Fibroblast of the aortic adventitia (primary cell): ENCODE results near the gene RNF145. TPM values are rescaled to one million over a fixed set of nuclear protein-coding genes. Genes with fewer than 3 reads are reported as not detected.

ENCODE experiments used
- DNase-seq: peaks from one replicate; pipeline ENCODE4 v3.0.0-alpha.2; 2010; ENCODE audit warnings: low read depth
- H3K4me3 ChIP-seq: 2 replicates; pipeline ENCODE4 v1.5.1; 2011; ENCODE audit warnings: low read depth, mild to moderate bottlenecking, control low read depth, low read length, moderate library complexity
- CTCF ChIP-seq: IDR thresholded peaks from 2 replicates; pipeline ENCODE4 v1.5.1; 2011; ENCODE audit warnings: mild to moderate bottlenecking, low read length, control low read depth, inconsistent platforms; ENCODE audit not compliant: insufficient read depth
- total RNA-seq: library from RNA; depleted of rRNA; stranded (reverse); fragments of >200 nt; gene quantifications from 2 replicates; pipeline ENCODE4 v1.2.3, GENCODE V29; 2012; ENCODE audit warnings: low replicate concordance

The RNF145 gene
- total RNA-seq, 1 donor = 35.2 TPM

- TF ChIP-seq CTCF = no peak
- no peak overlapping the region for H3K4me3 ChIP-seq
- no peak for DNase-seq
Observed at GRCh38 chr5:159185773-159186172, 23.6 kb downstream of the RNF145 start.

GRCh38 chr5:159184858-159185381 is 24.4 kb downstream of the RNF145 start:
- DNase-seq = peak; percentile 79
- no peak overlapping the region for H3K4me3 ChIP-seq
- TF ChIP-seq CTCF = no peak

- peak; percentile 32 for DNase-seq
- TF ChIP-seq CTCF = no peak
- H3K4me3 ChIP-seq = no peak overlapping the region
Observed at GRCh38 chr5:159184236-159184635, 25.1 kb downstream of the RNF145 start.

GRCh38 chr5:159183247-159183646 is 26.1 kb downstream of the RNF145 start:
- H3K4me3 ChIP-seq = no peak overlapping the region
- DNase-seq = no peak
- no peak for TF ChIP-seq CTCF

- H3K4me3 ChIP-seq = no peak overlapping the region
- TF ChIP-seq CTCF = no peak
- peak; percentile 73 for DNase-seq
Observed at GRCh38 chr5:159182691-159183090, 26.7 kb downstream of the RNF145 start.

GRCh38 chr5:159181651-159182050 is 27.7 kb downstream of the RNF145 start:
- H3K4me3 ChIP-seq = no peak overlapping the region
- no peak for DNase-seq
- TF ChIP-seq CTCF = no peak

GRCh38 chr5:159181152-159181551 is 28.2 kb downstream of the RNF145 start:
- DNase-seq = no peak
- TF ChIP-seq CTCF = no peak

More at GRCh38 chr5:159181152-159181551, 28.2 kb downstream of the RNF145 start:
- H3K4me3 ChIP-seq = no peak overlapping the region
